Heart left ventricle (tissue), 16 donors: ENCODE results near the gene AOX1. TPM values are rescaled to one million over a fixed set of nuclear protein-coding genes. Genes with fewer than 3 reads are reported as not detected.
A peak's percentile ranks its signal among the peaks of the same experiment; 100 is the strongest.

Source experiments
- ATAC-seq, 4 donors: fragments of 200-7000 bp; cut with Tn5 transposase; one replicate each; pipeline ENCODE4 v1.9.1; 2020 to 2022; ENCODE audit warnings: moderate library complexity in 4 of 4, mild to moderate bottlenecking in 3 of 4, moderate number of reproducible peaks in 1 of 4
- DNase-seq, 5 donors: peaks; one replicate each; pipeline ENCODE4 v3.0.0-alpha.2; 2020
- H3K27ac ChIP-seq, 12 donors: fragments of 200-600 bp; sonication (generic) in 4 of 12; one replicate each; pipeline versions ENCODE4 v1.5.0 to v1.8.0; 2016 to 2022; ENCODE audit warnings: mild to moderate bottlenecking in 2 of 12
- H3K27me3 ChIP-seq, 9 donors: fragments of 200-600 bp; sonication (generic) in 2 of 9; one replicate each; pipeline versions ENCODE4 v1.5.1 to v1.8.0; 2016 to 2022; ENCODE audit warnings: mild to moderate bottlenecking in 3 of 9
- H3K36me3 ChIP-seq, 9 donors: fragments of 200-600 bp; sonication (generic) in 2 of 9; one replicate each; pipeline versions ENCODE4 v1.5.0 to v1.8.0; 2018 to 2022; ENCODE audit warnings: mild to moderate bottlenecking in 2 of 9
- H3K4me1 ChIP-seq, 12 donors: fragments of 200-600 bp; sonication (generic) in 4 of 12; one replicate each; pipeline versions ENCODE4 v1.5.0 to v1.8.0; 2016 to 2022; ENCODE audit warnings: mild to moderate bottlenecking in 3 of 12
- H3K4me3 ChIP-seq, 12 donors: fragments of 200-600 bp; sonication (generic) in 4 of 12; one replicate each; pipeline versions ENCODE4 v1.5.0 to v1.8.0; 2017 to 2022; ENCODE audit warnings: mild to moderate bottlenecking in 9 of 12, moderate library complexity in 4 of 12
- H3K9me3 ChIP-seq, 12 donors: fragments of 200-600 bp; sonication (generic) in 4 of 12; one replicate each; pipeline versions ENCODE4 v1.5.0 to v1.8.0; 2016 to 2022; ENCODE audit warnings: mild to moderate bottlenecking in 1 of 12
- POLR2A ChIP-seq, 2 donors: fragments of 450-650 bp; IDR thresholded peaks; one replicate each; pipeline ENCODE4 v1.6.1; 2017; ENCODE audit warnings: antibody characterized with exemption in 2 of 2, mild to moderate bottlenecking in 2 of 2, moderate library complexity in 2 of 2
- WGBS, 4 donors: extraction: QIAGEN DNeasy Blood & Tissue Kit in 2 of 4; methylation state at CpG; one replicate each; pipeline versions ENCODE4 v1.1.5 to v1.1.7; 2013 to 2018; 5-methylcytosine and 5-hydroxymethylcytosine counted together
- intact Hi-C, 10 donors: fragments of 100-400 bp; cut with DNase I; formaldehyde crosslinking; loops; one replicate each; pipeline versions ENCODE4 v1.11.1 to v1.14.2; 2022
- polyA plus RNA-seq, 2 donors: library from polyadenylated mRNA; stranded (reverse); fragments of 200-250 nt; gene quantifications; one replicate each; pipeline ENCODE4 v1.2.3, GENCODE V29; 2013
- total RNA-seq, 9 donors: library from RNA; depleted of rRNA in 2 of 9; stranded (reverse); fragments of >200 nt in 2 of 9; fragmentation: NEBNext Ultra II Directional in 3 of 9; extraction: Animal tissue kit (Norgen Biotek cat#: 25700) in 3 of 9; gene quantifications; one replicate each; pipeline versions ENCODE4 v1.1.0 to v1.2.4, GENCODE V29; 2016 to 2023
- TF ChIP-seq, protein P1 (sequence below), 12 donors: fragments of 200-600 bp; sonication (generic) in 4 of 12; IDR thresholded peaks; one replicate each; pipeline versions ENCODE4 v1.5.0 to v1.8.0; 2018 to 2022; ENCODE audit warnings: antibody characterized with exemption in 12 of 12, mild to moderate bottlenecking in 5 of 12
- donor health status: ischemic (EF 13 %, LVEDD 7.1; RV severe dilation, severe dysfunction).
- donor health status: healthy with polysubstance abuse.
- donor health status: DM: no; HTN: yes; CAD: no.
- donor health status: DM: no; HTN: no; CAD: no.
- donor health status: ischemic (EF 25% LVEDD 6.9; RV normal size, moderate dysfunction).
- donor health status: ischemic (EF 25% LVEDD 5.7; RV mildly dilated, moderate dysfunction).
- donor health status: healthy.
- donor health status: DM: yes; HTN: yes; CAD: no.
- donor health status: ischemic (EF 35%, LVEDD 5.7; RV mildly dilated, moderate dysfunction).
- donor health status: nonischemic (EF 11% LVEDD 7.7; RV severe dilation, severe dysfunction).
- donor health status: DM: yes; HTN: yes; CAD: no.
- donor health status: PGD.
- donor health status: ischemic (EF 29% LVEDD 5.4; RV normal size, mild dysfunction).
- donor health status: nonischemic (EF 23%, LVEDD 6.1; RV moderate dilation, normal function).

Gene AOX1
- total and polyA plus RNA-seq, 11 donors, result 0.76 to 33.4 (median 2.9) TPM

DNA sequence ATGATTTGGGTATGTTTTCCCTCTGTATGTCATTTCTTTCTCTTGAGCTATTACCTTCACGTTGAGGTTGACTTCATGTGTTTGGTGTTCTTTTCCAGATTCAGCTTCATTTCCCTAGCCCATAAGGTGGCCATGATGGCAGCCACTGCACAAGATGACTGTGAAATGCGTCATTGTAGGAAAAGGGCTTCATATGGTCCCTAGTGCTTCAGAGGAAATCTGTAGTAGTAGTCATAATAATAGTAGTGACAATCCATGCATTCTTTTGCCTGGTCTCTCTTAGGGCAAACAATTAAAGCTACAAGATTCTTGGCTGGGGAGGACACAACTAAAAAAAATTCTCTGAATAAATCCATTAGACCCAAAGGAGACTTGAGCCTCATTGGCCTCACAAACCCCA is 28.4 kb downstream of the AOX1 start:
- no peaks in the 10 kb centered on the region for H3K27me3 ChIP-seq
- intact Hi-C loops, result no loop called here
- H3K36me3 ChIP-seq, result peaks cover 0 to 8% (median 0%) of the 10 kb centered on the region in 9 donors
- DNase-seq (no peak), ATAC-seq (no peak)
- H3K4me1 ChIP-seq, result peaks cover 0 to 8% (median 0%) of the 10 kb centered on the region in 12 donors
- no peaks in the 10 kb centered on the region for H3K9me3 ChIP-seq
- 79 to 86% (median 83%) methylated on average over 2 of the region's 2 CpGs for WGBS, 4 donors
- TF ChIP-seq, protein P1, sequence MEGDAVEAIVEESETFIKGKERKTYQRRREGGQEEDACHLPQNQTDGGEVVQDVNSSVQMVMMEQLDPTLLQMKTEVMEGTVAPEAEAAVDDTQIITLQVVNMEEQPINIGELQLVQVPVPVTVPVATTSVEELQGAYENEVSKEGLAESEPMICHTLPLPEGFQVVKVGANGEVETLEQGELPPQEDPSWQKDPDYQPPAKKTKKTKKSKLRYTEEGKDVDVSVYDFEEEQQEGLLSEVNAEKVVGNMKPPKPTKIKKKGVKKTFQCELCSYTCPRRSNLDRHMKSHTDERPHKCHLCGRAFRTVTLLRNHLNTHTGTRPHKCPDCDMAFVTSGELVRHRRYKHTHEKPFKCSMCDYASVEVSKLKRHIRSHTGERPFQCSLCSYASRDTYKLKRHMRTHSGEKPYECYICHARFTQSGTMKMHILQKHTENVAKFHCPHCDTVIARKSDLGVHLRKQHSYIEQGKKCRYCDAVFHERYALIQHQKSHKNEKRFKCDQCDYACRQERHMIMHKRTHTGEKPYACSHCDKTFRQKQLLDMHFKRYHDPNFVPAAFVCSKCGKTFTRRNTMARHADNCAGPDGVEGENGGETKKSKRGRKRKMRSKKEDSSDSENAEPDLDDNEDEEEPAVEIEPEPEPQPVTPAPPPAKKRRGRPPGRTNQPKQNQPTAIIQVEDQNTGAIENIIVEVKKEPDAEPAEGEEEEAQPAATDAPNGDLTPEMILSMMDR (IDR thresholded peaks at IDR 0.05), result no peak
- no peak for TF ChIP-seq POLR2A (IDR thresholded peaks at IDR 0.05)
- H3K27ac ChIP-seq, result no peak overlapping the region
- no peak overlapping the region for H3K4me3 ChIP-seq

DNA sequence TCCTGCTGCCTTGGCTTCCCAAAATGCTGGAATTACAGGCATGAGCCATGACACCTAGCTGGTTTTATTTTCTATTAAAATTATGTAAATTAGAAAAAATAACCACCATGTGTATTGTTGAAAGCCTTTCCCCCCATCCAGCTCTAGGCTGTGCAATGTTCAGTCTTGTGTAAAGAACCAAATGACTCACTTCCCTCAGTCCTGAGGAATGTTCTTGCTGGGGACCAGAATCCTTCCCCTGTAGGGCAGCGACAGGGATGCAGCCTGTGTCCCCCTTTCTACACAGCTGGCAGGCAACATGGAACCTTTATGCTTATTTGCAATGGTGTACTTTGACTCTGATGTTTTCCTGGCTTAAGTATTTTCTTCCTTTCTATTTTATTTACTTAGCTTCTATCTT is 29.4 kb downstream of the AOX1 start:
- WGBS, 4 donors, result 65 to 80% (median 75%) methylated on average over 1 of the region's 1 CpG
- ATAC-seq (no peak), DNase-seq (no peak)
- H3K4me3 ChIP-seq, result no peak overlapping the region
- H3K36me3 ChIP-seq, result peaks cover 0 to 8% (median 0%) of the 10 kb centered on the region in 9 donors
- no peaks in the 10 kb centered on the region for H3K27me3 ChIP-seq
- TF ChIP-seq, protein P1 (IDR thresholded peaks at IDR 0.05), result no peak
- no peak for TF ChIP-seq POLR2A (IDR thresholded peaks at IDR 0.05)
- H3K27ac ChIP-seq, result no peak overlapping the region
- H3K4me1 ChIP-seq, result peaks cover 0 to 8% (median 0%) of the 10 kb centered on the region in 12 donors
- intact Hi-C loops, result no loop called here
- no peaks in the 10 kb centered on the region for H3K9me3 ChIP-seq

DNA sequence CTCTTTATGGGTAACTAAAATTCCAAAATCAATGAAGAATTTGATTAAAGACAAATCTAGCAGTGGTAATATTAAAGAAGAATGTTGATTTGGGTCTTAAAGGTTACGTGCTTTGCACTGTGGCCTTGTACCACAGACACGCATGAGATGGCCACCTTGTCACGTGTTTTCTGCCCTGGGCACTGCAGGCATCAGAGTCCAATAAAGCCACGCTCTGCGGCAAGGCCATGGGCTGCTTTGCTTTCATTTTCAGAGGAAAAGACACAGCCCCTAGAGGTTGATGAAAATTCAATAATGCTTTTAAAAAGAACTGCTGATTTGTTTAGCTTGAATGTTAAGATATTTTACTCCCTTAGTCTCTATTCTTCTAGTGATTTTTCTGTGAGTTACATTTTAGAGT is 30.4 kb downstream of the AOX1 start:
- Histone ChIP-seq H3K4me1 (peaks cover 0 to 8% (median 0%) of the 10 kb centered on the region in 12 donors), H3K27ac (no peak overlapping the region), H3K36me3 (peaks cover 0 to 8% (median 0%) of the 10 kb centered on the region in 9 donors), H3K27me3 (no peaks in the 10 kb centered on the region), H3K4me3 (no peak overlapping the region), H3K9me3 (no peaks in the 10 kb centered on the region)
- TF ChIP-seq, protein P1 (IDR thresholded peaks at IDR 0.05), result no peak
- TF ChIP-seq POLR2A (IDR thresholded peaks at IDR 0.05), result no peak
- no peak for ATAC-seq
- WGBS, 4 donors, result 71 to 87% (median 86%) methylated on average over 5 of the region's 5 CpGs
- intact Hi-C loops, result no loop called here
- peak in 1 of 5 donors; percentile 27 for DNase-seq

DNA sequence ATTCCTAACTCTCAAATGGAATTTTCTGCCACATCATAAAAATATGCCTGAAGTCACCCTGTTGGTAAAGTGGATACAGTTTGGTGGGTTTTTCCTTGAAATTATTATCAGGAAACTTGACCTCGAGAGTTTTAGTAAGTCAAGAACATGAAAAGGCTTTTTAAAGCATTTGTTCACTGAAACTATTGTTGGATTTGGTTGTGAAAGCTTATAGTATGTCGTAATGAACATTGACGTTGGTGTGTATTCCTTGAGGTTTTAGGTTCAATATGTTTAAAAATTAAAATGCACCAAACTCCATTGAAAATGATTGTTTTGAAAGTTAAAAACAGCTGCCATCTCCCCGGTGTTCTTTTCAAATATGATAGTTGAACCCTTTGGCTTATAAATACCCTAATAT is 30.8 kb downstream of the AOX1 start:
- Histone ChIP-seq H3K4me1 (peaks cover 0 to 8% (median 0%) of the 10 kb centered on the region in 12 donors), H3K27ac (no peak overlapping the region), H3K36me3 (peaks cover 0 to 8% (median 0%) of the 10 kb centered on the region in 9 donors), H3K4me3 (no peak overlapping the region), H3K27me3 (no peaks in the 10 kb centered on the region), H3K9me3 (no peaks in the 10 kb centered on the region)
- 78 to 84% (median 82%) methylated on average over 4 of the region's 4 CpGs for WGBS, 4 donors
- intact Hi-C loops, result no loop called here
- no peak for ATAC-seq
- no peak for TF ChIP-seq POLR2A (IDR thresholded peaks at IDR 0.05)
- TF ChIP-seq, protein P1 (IDR thresholded peaks at IDR 0.05), result no peak
- no peak for DNase-seq
